K562 (cell line): ENCODE measurements around the gene PPP1R14B. TPM values are rescaled to one million over a fixed set of nuclear protein-coding genes. Genes with fewer than 3 reads are reported as not detected.

ENCODE experiments used
- E2F5 ChIP-seq: sonication (generic); formaldehyde crosslinking; IDR thresholded peaks from 2 replicates; pipeline ENCODE4 v1.8.0; 2022; ENCODE audit warnings: mild to moderate bottlenecking, missing genetic modification reagents
- FOXK1 ChIP-seq: sonication (generic); formaldehyde crosslinking; IDR thresholded peaks from 2 replicates; pipeline ENCODE4 v1.8.0; 2022; ENCODE audit warnings: missing genetic modification reagents, mild to moderate bottlenecking, borderline replicate concordance
- HDAC1 ChIP-seq, 2 experiments: fragments of 450-650 bp; IDR thresholded peaks; 2 replicates each; pipeline ENCODE4 v1.6.1; 2016 to 2017; ENCODE audit warnings: inconsistent platforms in 1 of 2, mild to moderate bottlenecking in 1 of 2, moderate library complexity in 1 of 2
- HNRNPUL1 ChIP-seq: fragments of 200-400 bp; formaldehyde crosslinking; IDR thresholded peaks from 2 replicates; pipeline ENCODE4 v1.6.1; 2017; ENCODE audit warnings: low read length
- JUND ChIP-seq, 2 experiments: IDR thresholded peaks; 2 replicates in 1 of 2; 3 replicates in 1 of 2; pipeline ENCODE4 v1.6.1; 2011; ENCODE audit warnings: borderline replicate concordance in 2 of 2, low read depth in 2 of 2, low read length in 2 of 2, improper control_type of control experiment in 1 of 2, missing biosample characterization in 1 of 2, missing genetic modification characterization in 1 of 2, missing genetic modification reagents in 1 of 2
- MBD2 ChIP-seq: sonication (generic); IDR thresholded peaks from 2 replicates; pipeline ENCODE4 v1.6.1; 2016; ENCODE audit warnings: low read depth, borderline replicate concordance
- MLX ChIP-seq, 2 experiments: fragments of 450-650 bp in 1 of 2; sonication (generic) in 1 of 2; formaldehyde crosslinking; conservative IDR thresholded peaks; 2 replicates each; pipeline versions ENCODE4 v1.4.0 to v1.8.1; 2020 to 2022; ENCODE audit warnings: mild to moderate bottlenecking in 1 of 2, missing genetic modification reagents in 1 of 2
- MTA1 ChIP-seq: fragments of 450-650 bp; IDR thresholded peaks from 2 replicates; pipeline ENCODE4 v1.6.1; 2017; ENCODE audit warnings: borderline replicate concordance
- PBX2 ChIP-seq, 2 experiments: IDR thresholded peaks in 1 of 2; conservative IDR thresholded peaks in 1 of 2; 2 replicates each; pipeline ENCODE4 v1.6.1; 2016; ENCODE audit warnings: low read depth in 2 of 2, mild to moderate bottlenecking in 1 of 2, missing compliant biosample characterization in 1 of 2, missing genetic modification characterization in 1 of 2, moderate library complexity in 1 of 2
- PCBP1 ChIP-seq: fragments of 200-400 bp; formaldehyde crosslinking; IDR thresholded peaks from 2 replicates; pipeline ENCODE4 v1.6.1; 2018; ENCODE audit warnings: mild to moderate bottlenecking, low read depth, low read length; ENCODE audit not compliant: poor library complexity, severe bottlenecking
- POLR3G ChIP-seq: IDR thresholded peaks from 2 replicates; pipeline ENCODE4 v1.6.1; 2011; ENCODE audit not compliant: insufficient read length, insufficient replicate concordance; ENCODE audit errors: extremely low read depth
- PTBP1 ChIP-seq: fragments of 200-400 bp; formaldehyde crosslinking; IDR thresholded peaks from 2 replicates; pipeline ENCODE4 v1.6.1; 2017; ENCODE audit warnings: low read depth, low read length
- RBM17 ChIP-seq: fragments of 200-400 bp; formaldehyde crosslinking; IDR thresholded peaks from 2 replicates; pipeline ENCODE4 v1.6.1; 2017; ENCODE audit warnings: low read depth, mild to moderate bottlenecking, low read length, borderline replicate concordance
- RBM39 ChIP-seq: fragments of 200-400 bp; formaldehyde crosslinking; optimal IDR thresholded peaks from 2 replicates; pipeline ENCODE3; 2018; ENCODE audit warnings: low read depth, low read length
- SNIP1 ChIP-seq: fragments of 450-650 bp; IDR thresholded peaks from 2 replicates; pipeline ENCODE4 v1.7.1; 2017; ENCODE audit warnings: low read depth, mild to moderate bottlenecking
- SUPT5H ChIP-seq: fragments of 450-650 bp; IDR thresholded peaks from 2 replicates; pipeline ENCODE4 v1.6.1; 2016
- TAF1 ChIP-seq: IDR thresholded peaks from 2 replicates; pipeline ENCODE4 v1.6.1; 2011; ENCODE audit warnings: mild to moderate bottlenecking, low read length, moderate library complexity; ENCODE audit not compliant: insufficient read depth, control insufficient read depth, severe bottlenecking; ENCODE audit errors: extremely low read depth
- ZKSCAN1 ChIP-seq: fragments of 150-350 bp; IDR thresholded peaks from 2 replicates; pipeline ENCODE4 v1.6.1; 2016; ENCODE audit warnings: low read depth, low read length
- ZNF165 ChIP-seq: fragments of 250-450 bp; sonication (Bioruptor Pico); IDR thresholded peaks from 2 replicates; pipeline ENCODE4 v1.4.0; 2020; ENCODE audit warnings: borderline replicate concordance
- ZNF232 ChIP-seq: sonication (generic); formaldehyde crosslinking; IDR thresholded peaks from 2 replicates; pipeline ENCODE4 v1.8.0; 2022; ENCODE audit warnings: mild to moderate bottlenecking, missing genetic modification reagents
- ZNF280A ChIP-seq: fragments of 450-650 bp; IDR thresholded peaks from 2 replicates; pipeline ENCODE4 v1.6.1; 2018; ENCODE audit warnings: mild to moderate bottlenecking, low read depth; ENCODE audit not compliant: partially characterized antibody
- ZNF354B ChIP-seq: fragments of 250-450 bp; sonication (Bioruptor Pico); IDR thresholded peaks from 2 replicates; pipeline ENCODE4 v1.4.0; 2020
- polyA plus RNA-seq, 8 experiments: library from polyadenylated mRNA; depleted of rRNA in 4 of 8; stranded (reverse) in 5 of 8; unstranded in 3 of 8; fragments of >200 nt; fragmentation: Nextera tagmentation in 2 of 8; fragmentation: Illumina TruSeq in 1 of 8; extraction: Ambion mirVana in 2 of 8; extraction: Trizol in 1 of 8; gene quantifications; 2 replicates each; pipeline versions ENCODE4 v1.2.1 to v1.2.3, GENCODE V29; 2011 to 2014; ENCODE audit warnings: inconsistent platforms in 1 of 8, missing spikeins in 1 of 8
- total RNA-seq, 7 experiments: library from RNA; depleted of rRNA in 6 of 7; stranded (reverse); fragments of >200 nt in 6 of 7; fragmentation: Illumina TruSeq in 2 of 7; extraction: Trizol in 2 of 7; gene quantifications; 2 replicates each; pipeline versions ENCODE4 v1.2.1 to v1.2.3, GENCODE V29; 2011 to 2021; ENCODE audit warnings: low replicate concordance in 1 of 7

PPP1R14B gene
- total and polyA plus RNA-seq, 9 of the 15 experiments (the other 6 are each of a cell fraction or from before 2014, with no cell fraction given): 7.7 to 566 (median 212) TPM

- TF ChIP-seq ZNF232 (CRISPR knock-in tag): peak; percentile 16; the same call in 1 of the 2 replicates
- no peak for TF ChIP-seq MLX (CRISPR knock-in tag; conservative IDR thresholded peaks at IDR 0.05)
- no peak for TF ChIP-seq ZNF280A
- no peak for TF ChIP-seq JUND (IDR thresholded peaks at IDR 0.05; ENCODE audit: borderline replicate concordance, low read depth, low read length)
- TF ChIP-seq JUND (tag; IDR thresholded peaks at IDR 0.05; ENCODE audit: borderline replicate concordance, low read depth, low read length): no peak; the same call in 2 of the 3 replicates
- peak; percentile 89 for TF ChIP-seq PTBP1
- no peak for TF ChIP-seq SNIP1
- peak; percentile 59 for TF ChIP-seq SUPT5H
- TF ChIP-seq ZNF165 (CRISPR knock-in tag): no peak
- TF ChIP-seq HDAC1 (IDR thresholded peaks at IDR 0.05): peak in 1 of 2 experiments; percentile 17; a peak in 1 of 4 replicates
- TF ChIP-seq E2F5 (CRISPR knock-in tag): no peak
- TF ChIP-seq ZNF354B: no peak
- TF ChIP-seq HNRNPUL1: no peak
- peak; percentile 35 for TF ChIP-seq TAF1
- TF ChIP-seq ZKSCAN1: no peak; the same call in 1 of the 2 replicates
- no peak for TF ChIP-seq PCBP1
- no peak for TF ChIP-seq MTA1
- no peak for TF ChIP-seq RBM39
- no peak for TF ChIP-seq POLR3G
- no peak for TF ChIP-seq RBM17
- 0 out of 2 replicates have a peak, but pooled peaks have one; percentile 22 for TF ChIP-seq FOXK1 (CRISPR knock-in tag)
- TF ChIP-seq PBX2 (CRISPR knock-in tag; IDR thresholded peaks at IDR 0.05; ENCODE audit: low read depth): no peak
- no peak for TF ChIP-seq PBX2 (tag; conservative IDR thresholded peaks at IDR 0.05; ENCODE audit: low read depth)
- TF ChIP-seq MBD2: no peak
Observed at GRCh38 chr11:64268893-64269539, 22.3 kb upstream of the PPP1R14B start (continued).
